Pancreas (tissue), 10 donors: ENCODE data around the gene LRRC4C. TPM values are rescaled to one million over a fixed set of nuclear protein-coding genes. Genes with fewer than 3 reads are reported as not detected.

Experiments used
- ATAC-seq, 4 donors: fragments of 200-7000 bp; cut with Tn5 transposase; one replicate each; pipeline versions ENCODE4 v1.8.0 to v1.9.1; 2020; ENCODE audit warnings: mild to moderate bottlenecking in 4 of 4, moderate library complexity in 4 of 4
- DNase-seq, 6 donors: peaks; one replicate each; pipeline ENCODE4 v3.0.0-alpha.2; 2020
- FAIRE-seq: peaks from 2 replicates; lab custom pipeline; 2012; peaks lifted over from hg19 to GRCh38; lab: Jason Lieb, UNC
- H3K27ac ChIP-seq, 4 donors: fragments of 200-600 bp; sonication (generic); 1 replicate in 3 of 4; 2 replicates in 1 of 4; pipeline versions ENCODE4 v1.5.0 to v1.8.0; 2020
- H3K27me3 ChIP-seq, 4 donors: fragments of 200-600 bp; one replicate each; pipeline ENCODE4 v1.8.0; 2021
- H3K36me3 ChIP-seq, 3 donors: fragments of 200-600 bp; sonication (generic) in 1 of 3; one replicate each; pipeline versions ENCODE4 v1.5.0 to v1.8.0; 2020 to 2021
- H3K4me1 ChIP-seq, 3 donors: fragments of 200-600 bp; one replicate each; pipeline ENCODE4 v1.8.0; 2021
- H3K4me3 ChIP-seq, 4 donors: fragments of 200-600 bp; sonication (generic) in 2 of 4; one replicate each; pipeline versions ENCODE4 v1.5.0 to v1.8.0; 2020 to 2021
- H3K9me3 ChIP-seq, 4 donors: fragments of 200-600 bp; one replicate each; pipeline ENCODE4 v1.8.0; 2021
- WGBS, 2 donors: extraction: QIAGEN DNeasy Blood & Tissue Kit; methylation state at CpG; one replicate each; pipeline ENCODE4 v1.1.7; 2013; 5-methylcytosine and 5-hydroxymethylcytosine counted together
- intact Hi-C, 3 donors: fragments of 100-400 bp; cut with DNase I; formaldehyde crosslinking; loops; one replicate each; pipeline versions ENCODE4 v1.11.1 to v1.14.2; 2022
- polyA plus RNA-seq, 2 donors: library from polyadenylated mRNA; stranded (reverse); fragments of 200-250 nt; gene quantifications; one replicate each; pipeline ENCODE4 v1.2.3, GENCODE V29; 2013
- total RNA-seq, 6 donors: library from RNA; stranded (reverse); fragmentation: NEBNext Ultra II Directional in 4 of 6; extraction: Animal tissue kit (Norgen Biotek cat#: 25700) in 4 of 6; gene quantifications; one replicate each; pipeline versions ENCODE4 v1.2.1 to v1.2.4, GENCODE V29; 2021 to 2023
- TF ChIP-seq, protein P1 (sequence below), 4 donors: fragments of 200-600 bp; sonication (generic) in 3 of 4; IDR thresholded peaks; one replicate each; pipeline versions ENCODE4 v1.5.0 to v1.8.0; 2021; ENCODE audit warnings: antibody characterized with exemption in 4 of 4
- donor health status: healthy with polysubstance abuse.
- donor health status: DM: no; HTN: no; CAD: no; lungs with moderate emphysema.
- donor health status: DM: no; HTN: no; CAD: no.
- donor health status: control.
- donor health status: control.
- donor health status: Bipolar disorder and iron deficiency.
- donor health status: DM: yes; HTN: yes; CAD: no.
- donor health status: DM: no; HTN: no; CAD: no.
- donor health status: DM: no; HTN: no; CAD: no.
- donor health status: DM: yes; HTN: yes; CAD: no.

Gene LRRC4C
- total and polyA plus RNA-seq, 8 donors = 0.04 to 0.84 (median 0.16) TPM

DNA sequence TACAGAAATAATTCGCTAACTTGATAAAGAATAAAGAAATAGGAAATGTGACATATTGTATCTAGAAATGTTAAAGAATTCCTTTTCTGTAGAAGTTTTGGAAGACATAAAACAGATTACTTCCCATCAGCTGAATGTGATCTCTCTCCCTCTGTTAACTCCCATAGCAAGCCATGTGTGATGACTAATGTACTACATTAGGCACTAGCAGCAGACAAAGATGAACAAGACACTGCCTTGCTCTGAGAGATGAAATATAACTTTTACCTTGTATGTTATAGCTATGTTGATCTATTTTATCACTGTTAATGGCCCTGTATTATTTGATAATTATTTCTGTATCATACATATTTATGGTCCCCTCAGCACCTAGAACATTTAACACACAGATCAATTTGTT lies 817.2 kb downstream of the LRRC4C start:
- DNase-seq (no peak), ATAC-seq (no peak), FAIRE-seq (no peak)
- Histone ChIP-seq H3K9me3 (no peaks in the 10 kb centered on the region), H3K27me3 (no peaks in the 10 kb centered on the region), H3K4me1 (no peaks in the 10 kb centered on the region), H3K27ac (no peak overlapping the region), H3K36me3 (no peaks in the 10 kb centered on the region), H3K4me3 (no peak overlapping the region)
- TF ChIP-seq, protein P1, sequence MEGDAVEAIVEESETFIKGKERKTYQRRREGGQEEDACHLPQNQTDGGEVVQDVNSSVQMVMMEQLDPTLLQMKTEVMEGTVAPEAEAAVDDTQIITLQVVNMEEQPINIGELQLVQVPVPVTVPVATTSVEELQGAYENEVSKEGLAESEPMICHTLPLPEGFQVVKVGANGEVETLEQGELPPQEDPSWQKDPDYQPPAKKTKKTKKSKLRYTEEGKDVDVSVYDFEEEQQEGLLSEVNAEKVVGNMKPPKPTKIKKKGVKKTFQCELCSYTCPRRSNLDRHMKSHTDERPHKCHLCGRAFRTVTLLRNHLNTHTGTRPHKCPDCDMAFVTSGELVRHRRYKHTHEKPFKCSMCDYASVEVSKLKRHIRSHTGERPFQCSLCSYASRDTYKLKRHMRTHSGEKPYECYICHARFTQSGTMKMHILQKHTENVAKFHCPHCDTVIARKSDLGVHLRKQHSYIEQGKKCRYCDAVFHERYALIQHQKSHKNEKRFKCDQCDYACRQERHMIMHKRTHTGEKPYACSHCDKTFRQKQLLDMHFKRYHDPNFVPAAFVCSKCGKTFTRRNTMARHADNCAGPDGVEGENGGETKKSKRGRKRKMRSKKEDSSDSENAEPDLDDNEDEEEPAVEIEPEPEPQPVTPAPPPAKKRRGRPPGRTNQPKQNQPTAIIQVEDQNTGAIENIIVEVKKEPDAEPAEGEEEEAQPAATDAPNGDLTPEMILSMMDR (IDR thresholded peaks at IDR 0.05) = no peak
- intact Hi-C loops = no loop called here
- WGBS, 2 donors = 45 to 47% methylated on average over 1 of the region's 1 CpG

DNA sequence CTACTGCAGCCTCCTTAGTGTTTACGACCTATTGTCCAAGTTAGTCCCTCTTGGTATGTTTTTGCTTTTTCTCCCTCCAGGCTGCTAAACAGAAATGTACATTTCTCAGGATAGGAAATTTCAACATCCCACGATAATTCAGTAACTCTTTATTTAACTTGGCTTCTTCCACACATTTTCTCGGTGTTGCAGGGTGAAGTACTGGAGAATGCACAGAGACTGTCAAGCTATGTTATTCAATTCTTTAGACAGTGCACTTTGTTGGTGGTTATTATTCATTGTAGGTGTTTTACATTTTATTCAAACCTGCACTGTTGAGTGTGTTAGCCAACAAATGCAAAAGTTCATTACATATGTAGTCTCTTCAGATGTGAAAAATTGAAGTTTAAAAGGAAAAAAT lies 839.8 kb downstream of the LRRC4C start:
- 47 to 60% methylated on average over 3 of the region's 3 CpGs for WGBS, 2 donors
- no peak for ATAC-seq
- intact Hi-C loops = no loop called here

DNA sequence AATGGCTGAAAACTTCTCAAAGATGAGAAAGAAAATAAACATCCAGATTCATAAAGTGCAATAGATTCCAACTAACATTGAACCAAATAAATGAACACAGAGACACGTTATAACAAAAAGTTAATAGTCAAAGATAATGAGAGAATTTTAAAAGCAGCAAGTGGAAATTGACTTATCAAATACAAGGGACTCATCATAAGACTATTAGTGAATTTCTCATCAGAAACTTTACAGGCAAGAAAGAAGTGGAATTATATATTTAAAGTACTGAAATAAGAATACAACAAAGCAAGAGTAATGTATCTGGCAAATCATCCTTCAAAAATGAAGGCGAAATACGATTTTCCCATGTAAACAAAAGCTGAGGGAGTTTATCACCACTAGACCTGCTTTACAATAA lies 852.7 kb downstream of the LRRC4C start:
- H3K4me1 ChIP-seq = no peaks in the 10 kb centered on the region
- TF ChIP-seq, protein P1 (IDR thresholded peaks at IDR 0.05) = no peak
- H3K36me3 ChIP-seq = no peaks in the 10 kb centered on the region
- H3K9me3 ChIP-seq = no peaks in the 10 kb centered on the region
- DNase-seq (no peak), FAIRE-seq (no peak), ATAC-seq (no peak)
- intact Hi-C loops = no loop called here
- no peaks in the 10 kb centered on the region for H3K27me3 ChIP-seq
- 45 to 64% methylated on average over 3 of the region's 3 CpGs for WGBS, 2 donors
- no peak overlapping the region for H3K27ac ChIP-seq
- no peak overlapping the region for H3K4me3 ChIP-seq

More for the DNA sequence above, 839.8 kb downstream of the LRRC4C start:
- H3K4me1 ChIP-seq = no peaks in the 10 kb centered on the region
- H3K4me3 ChIP-seq = no peak overlapping the region
- DNase-seq (no peak), FAIRE-seq (no peak)
- H3K36me3 ChIP-seq = no peaks in the 10 kb centered on the region
- no peak overlapping the region for H3K27ac ChIP-seq
- H3K27me3 ChIP-seq = no peaks in the 10 kb centered on the region
- H3K9me3 ChIP-seq = no peaks in the 10 kb centered on the region
- TF ChIP-seq, protein P1 (IDR thresholded peaks at IDR 0.05) = no peak

DNA sequence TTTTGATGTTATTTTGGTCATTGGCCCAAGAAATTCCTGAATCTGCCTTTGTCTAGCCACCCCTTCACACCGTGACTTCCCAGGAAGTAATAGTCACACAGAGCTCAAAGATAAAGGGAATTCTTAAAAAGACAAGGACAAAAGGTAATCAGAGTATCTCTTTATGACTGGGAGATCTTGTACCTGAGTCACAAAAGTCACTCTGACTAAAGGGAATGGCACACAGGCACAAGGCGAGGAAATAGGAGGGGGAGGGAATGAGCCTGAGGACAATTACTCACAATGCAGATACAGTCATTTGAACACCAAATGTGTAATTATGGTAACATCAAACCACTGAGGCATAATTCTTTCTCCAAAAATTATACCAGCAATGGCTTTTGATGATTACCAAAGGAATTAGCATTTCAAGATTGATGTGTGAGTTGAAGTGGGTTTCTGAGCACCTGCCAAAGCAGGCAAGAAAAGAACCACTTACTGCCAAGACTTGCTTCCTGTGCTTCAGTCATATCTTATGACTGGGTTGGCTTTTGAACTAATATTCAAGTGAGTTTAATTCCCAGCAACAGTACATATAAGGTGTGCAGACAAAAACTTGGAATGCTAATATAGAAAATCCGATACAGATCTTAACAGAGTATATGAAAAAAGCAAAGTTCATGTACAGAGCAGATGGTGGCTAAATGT lies 856.4 kb downstream of the LRRC4C start:
- FAIRE-seq = no peak
- H3K27ac ChIP-seq = no peak overlapping the region
- no peaks in the 10 kb centered on the region for H3K9me3 ChIP-seq
- ATAC-seq = no peak
- TF ChIP-seq, protein P1 (IDR thresholded peaks at IDR 0.05) = no peak
- no peaks in the 10 kb centered on the region for H3K36me3 ChIP-seq
- H3K4me1 ChIP-seq = no peaks in the 10 kb centered on the region
- no peak for DNase-seq
- WGBS, 2 donors = 51 to 54% methylated on average over 3 of the region's 3 CpGs
- no peaks in the 10 kb centered on the region for H3K27me3 ChIP-seq
- intact Hi-C loops = no loop called here
- no peak overlapping the region for H3K4me3 ChIP-seq

DNA sequence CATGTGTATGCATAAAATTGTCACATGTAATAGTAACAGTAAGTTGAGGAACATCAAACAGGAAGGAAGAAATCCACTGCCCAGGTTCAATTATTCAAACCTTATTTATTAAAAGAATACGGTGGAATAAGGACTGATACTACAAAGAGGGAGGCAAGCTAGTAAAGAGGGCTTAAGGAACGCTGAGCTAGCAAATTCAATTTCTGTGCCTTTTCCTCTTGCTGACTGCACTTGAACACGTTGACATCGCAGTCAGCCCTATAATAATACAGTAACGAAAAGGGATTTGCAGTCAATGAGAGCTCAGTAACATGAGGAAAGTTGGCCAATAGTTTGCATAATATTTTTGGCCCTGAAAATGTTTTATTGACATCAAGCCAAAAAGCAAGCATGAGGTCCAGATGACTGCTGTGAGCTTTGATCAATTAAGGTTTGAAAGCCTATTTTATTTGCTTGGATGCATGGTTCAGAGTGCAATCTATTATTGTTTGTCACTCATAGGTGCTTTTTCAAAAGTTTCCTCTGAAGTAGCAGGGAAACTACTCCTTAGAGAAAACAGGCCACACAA lies 861.8 kb downstream of the LRRC4C start:
- Histone ChIP-seq H3K4me1 (no peaks in the 10 kb centered on the region), H3K27ac (no peak overlapping the region), H3K9me3 (no peaks in the 10 kb centered on the region), H3K27me3 (no peaks in the 10 kb centered on the region), H3K4me3 (no peak overlapping the region), H3K36me3 (no peaks in the 10 kb centered on the region)
- DNase-seq (no peak), ATAC-seq (no peak), FAIRE-seq (no peak)
- intact Hi-C loops = no loop called here
- WGBS, 2 donors = 44 to 56% methylated on average over 5 of the region's 5 CpGs
- TF ChIP-seq, protein P1 (IDR thresholded peaks at IDR 0.05) = no peak
